GM12872 (cell line): ENCODE results near the gene WBP2.

Source experiments
- CTCF ChIP-seq: IDR thresholded peaks from 3 replicates; pipeline ENCODE4 v1.5.1; 2011; ENCODE audit warnings: low read depth, mild to moderate bottlenecking, low read length, moderate library complexity; ENCODE audit not compliant: insufficient read depth

The WBP2 gene

GRCh38 chr17:75864448-75864871 is 9.3 kb upstream of the WBP2 start:
- TF ChIP-seq CTCF, result no peak

GRCh38 chr17:75861927-75862317 is 6.8 kb upstream of the WBP2 start:
- no peak for TF ChIP-seq CTCF

GRCh38 chr17:75856062-75856756 is 1.1 kb upstream of the WBP2 start:
- peak; percentile 3; the same call in 2 of the 3 replicates for TF ChIP-seq CTCF

- TF ChIP-seq CTCF, result 0 out of 3 replicates have a peak, but pooled peaks have one; percentile 21
Observed at GRCh38 chr17:75854881-75855309, 240 bp downstream of the WBP2 start.

- no peak for TF ChIP-seq CTCF
Observed at GRCh38 chr17:75854101-75854748, 910 bp downstream of the WBP2 start.

- TF ChIP-seq CTCF, result no peak
Observed at GRCh38 chr17:75853433-75853832, 1.7 kb downstream of the WBP2 start.

- TF ChIP-seq CTCF, result no peak
Observed at GRCh38 chr17:75850928-75851692, 4.0 kb downstream of the WBP2 start.
